Measurements from ENCODE around the gene FRMD6. TPM values are rescaled to one million over a fixed set of nuclear protein-coding genes. Genes with fewer than 3 reads are reported as not detected.
A peak's percentile ranks its signal among the peaks of the same experiment; 100 is the strongest.

FRMD6 gene
- total and polyA plus RNA-seq, 9 of the 15 experiments (the other 6 are each of a cell fraction or from before 2014, with no cell fraction given) = 0.11 to 0.92 (median 0.53) TPM

GRCh38 chr14:51609955-51610283, 41.8 kb upstream of the FRMD6 start (continued):
- no peak for TF ChIP-seq ZBTB26 (CRISPR knock-in tag; IDR thresholded peaks at IDR 0.05)
- TF ChIP-seq KLF16 (IDR thresholded peaks at IDR 0.05) = no peak
- TF ChIP-seq ZNF316 (IDR thresholded peaks at IDR 0.05) = peak; percentile 96
- peak; percentile 54; the same call in 1 of the 2 replicates for TF ChIP-seq JUND (IDR thresholded peaks at IDR 0.05; ENCODE audit: borderline replicate concordance, low read depth, low read length)
- TF ChIP-seq JUND (tag; IDR thresholded peaks at IDR 0.05; ENCODE audit: borderline replicate concordance, low read depth, low read length) = peak; percentile 61; the same call in 1 of the 3 replicates
- peak; percentile 3 for TF ChIP-seq MEIS2 (IDR thresholded peaks at IDR 0.05; ENCODE audit: partially characterized antibody)
- TF ChIP-seq STAT5A (IDR thresholded peaks at IDR 0.05; ENCODE audit: borderline replicate concordance, low read length) = no peak
- TF ChIP-seq REST (IDR thresholded peaks at IDR 0.05; ENCODE audit: borderline replicate concordance) = peak; percentile 56; the same call in 1 of the 2 replicates
- no peak for TF ChIP-seq REST (CRISPR knock-in tag; IDR thresholded peaks at IDR 0.05; ENCODE audit: low read depth)
- TF ChIP-seq HDGF (IDR thresholded peaks at IDR 0.05) = no peak
- no peak for TF ChIP-seq ZNF408 (CRISPR knock-in tag; IDR thresholded peaks at IDR 0.05; ENCODE audit: low read depth)
- TF ChIP-seq CEBPG (CRISPR knock-in tag; IDR thresholded peaks at IDR 0.05) = no peak
- TF ChIP-seq CEBPG (tag; conservative IDR thresholded peaks at IDR 0.05 in 1 of 2, IDR thresholded peaks at IDR 0.05 in 1 of 2) = no peak
- no peak for TF ChIP-seq DLX4 (CRISPR knock-in tag; IDR thresholded peaks at IDR 0.05)
- TF ChIP-seq ZNF668 (CRISPR knock-in tag; IDR thresholded peaks at IDR 0.05) = no peak
- TF ChIP-seq CTBP1 (IDR thresholded peaks at IDR 0.05; ENCODE audit: borderline replicate concordance) = 0 out of 2 replicates have a peak, but pooled peaks have one; percentile 30
- TF ChIP-seq RB1 (IDR thresholded peaks at IDR 0.05; ENCODE audit: low read depth) = no peak
- TF ChIP-seq PKNOX1 (IDR thresholded peaks at IDR 0.05) = no peak
- TF ChIP-seq MAFG (tag; conservative IDR thresholded peaks at IDR 0.05) = peak; percentile 96
- no peak; the same call in 1 of the 2 replicates for TF ChIP-seq ATF7 (IDR thresholded peaks at IDR 0.05)
- no peak for TF ChIP-seq BCL6 (CRISPR knock-in tag; IDR thresholded peaks at IDR 0.05)
- peak; percentile 89 for TF ChIP-seq MAFF (IDR thresholded peaks at IDR 0.05; ENCODE audit: low read length)
